NOMO-1 treated with dmso at 0.1 percent for 144 hours (cell line): ENCODE measurements around the gene SCYGR4.
"Not testable (repeated sequence)": the region's sequence is repeated elsewhere in the genome, so short reads cannot be mapped to it uniquely, and the experiment has no call there.

Experiments used
- DNase-seq: peaks from one replicate; lab custom pipeline; 2025; ENCODE audit not compliant: unreplicated experiment; lab: John Stamatoyannopoulos, UW

The SCYGR4 gene

DNA sequence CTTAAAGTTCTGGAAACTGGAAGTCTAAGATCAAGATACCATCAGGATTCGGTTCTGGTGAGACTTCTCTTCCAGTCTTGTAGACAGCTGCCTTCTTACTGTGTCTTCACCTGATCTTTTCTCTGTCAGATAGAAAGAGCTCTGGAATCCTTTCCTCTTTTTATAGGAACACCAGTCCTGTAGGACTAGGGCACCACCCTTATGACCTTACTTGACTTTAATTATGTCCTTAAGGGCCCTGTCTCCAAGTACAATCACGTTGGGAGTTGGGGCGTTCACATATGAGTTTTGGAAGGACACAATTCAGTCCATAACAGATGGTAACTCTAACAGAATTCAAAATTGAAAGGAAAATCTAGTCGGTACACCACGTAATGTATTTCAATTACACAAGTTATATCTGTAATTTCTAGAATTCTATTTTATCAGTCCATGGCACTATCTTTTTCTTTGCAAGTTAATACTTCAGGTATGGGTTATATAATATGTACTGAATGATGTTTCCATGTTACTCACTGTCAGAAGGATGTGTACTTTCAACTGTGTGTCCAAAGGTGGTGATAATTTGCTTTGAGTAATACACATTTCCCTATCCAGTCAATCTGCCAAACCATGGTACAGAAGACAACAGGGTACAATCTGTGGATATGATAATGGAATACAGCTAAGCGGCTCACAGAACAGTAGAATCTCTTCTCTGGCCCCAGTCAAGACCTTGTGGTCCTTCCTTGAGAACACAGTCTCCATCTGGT lies 48.1 kb downstream of the SCYGR4 start:
- DNase-seq: no peak

DNA sequence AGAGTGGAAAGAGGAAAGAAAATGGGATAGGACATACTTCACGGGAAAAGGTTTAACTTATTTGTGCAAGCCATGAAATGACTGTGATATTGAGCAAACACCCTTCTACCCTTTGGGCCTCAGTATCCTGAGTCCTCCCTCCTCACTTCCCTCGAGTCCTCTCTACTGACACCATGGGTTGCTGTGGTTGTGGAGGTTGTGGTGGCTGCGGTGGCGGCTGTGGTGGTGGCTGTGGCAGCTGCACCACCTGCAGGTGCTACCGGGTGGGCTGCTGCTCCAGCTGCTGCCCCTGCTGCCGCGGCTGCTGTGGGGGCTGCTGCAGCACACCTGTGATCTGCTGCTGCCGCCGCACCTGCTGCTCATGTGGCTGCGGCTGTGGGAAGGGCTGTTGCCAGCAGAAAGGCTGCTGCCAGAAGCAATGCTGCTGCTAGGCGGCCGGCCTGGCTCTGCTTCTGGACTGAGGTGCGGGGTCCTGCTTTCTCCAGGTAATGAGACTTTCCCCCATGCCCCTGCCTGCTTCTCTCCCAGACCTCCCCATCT lies 49.4 kb downstream of the SCYGR4 start, which contains the start of gene SCYGR5:
Gene SCYGR5 (plus strand): TSS at position 174 of the 540 bp plus-strand sequence. CDS start 0 bp downstream, at position 174.
- DNase-seq: not testable (repeated sequence)
